Upper lobe of right lung (tissue), 1 donor: ENCODE measurements around the gene MAPK13. TPM values are rescaled to one million over a fixed set of nuclear protein-coding genes. Genes with fewer than 3 reads are reported as not detected.

ENCODE experiments used
- ATAC-seq: fragments of 200-7000 bp; cut with Tn5 transposase; one replicate; pipeline ENCODE4 v1.9.1; 2020; ENCODE audit warnings: mild to moderate bottlenecking, moderate library complexity
- DNase-seq: peaks from one replicate; pipeline ENCODE4 v3.0.0-alpha.2; 2020
- H3K27ac ChIP-seq: fragments of 200-600 bp; one replicate; pipeline ENCODE4 v1.8.0; 2022
- H3K27me3 ChIP-seq: fragments of 200-600 bp; one replicate; pipeline ENCODE4 v1.8.0; 2022; ENCODE audit warnings: mild to moderate bottlenecking
- H3K36me3 ChIP-seq: fragments of 200-600 bp; one replicate; pipeline ENCODE4 v1.8.0; 2022
- H3K4me1 ChIP-seq: fragments of 200-600 bp; one replicate; pipeline ENCODE4 v1.8.0; 2022
- H3K4me3 ChIP-seq: fragments of 200-600 bp; one replicate; pipeline ENCODE4 v1.8.0; 2022; ENCODE audit warnings: mild to moderate bottlenecking
- H3K9me3 ChIP-seq: fragments of 200-600 bp; one replicate; pipeline ENCODE4 v1.8.0; 2022
- CTCF ChIP-seq: fragments of 200-600 bp; IDR thresholded peaks from one replicate; pipeline ENCODE4 v1.8.0; 2022; ENCODE audit warnings: antibody characterized with exemption
- intact Hi-C: fragments of 100-400 bp; cut with DNase I; formaldehyde crosslinking; loops from one replicate; pipeline ENCODE4 v1.11.0; 2022
- total RNA-seq: library from RNA; stranded (reverse); fragmentation: NEBNext Ultra II Directional; extraction: Animal tissue kit (Norgen Biotek cat#: 25700); gene quantifications from one replicate; pipeline ENCODE4 v1.2.1, GENCODE V29; 2021
- donor health status: DM: no; HTN: yes; CAD: no; lungs with severe emphysema.

The MAPK13 gene
- total RNA-seq, 1 donor from 2014 or later = 71.4 TPM

- ATAC-seq (no peak), DNase-seq (no peak)
- Histone ChIP-seq H3K9me3 (no peaks in the 10 kb centered on the region), H3K27ac (no peak overlapping the region), H3K4me3 (no peak overlapping the region), H3K36me3 (no peaks in the 10 kb centered on the region), H3K27me3 (no peaks in the 10 kb centered on the region), H3K4me1 (peaks cover 31% of the 10 kb centered on the region)
- TF ChIP-seq CTCF = no peak
- intact Hi-C loops = no loop called here
Measured at GRCh38 chr6:36120018-36120417, 10.3 kb upstream of the MAPK13 start.

- ATAC-seq (peak; percentile 12), DNase-seq (no peak)
- no peak overlapping the region for H3K4me3 ChIP-seq
- H3K27me3 ChIP-seq = no peaks in the 10 kb centered on the region
- H3K27ac ChIP-seq = peak overlapping the region; percentile 55
- intact Hi-C loops = no loop called here
- no peak for TF ChIP-seq CTCF
- no peaks in the 10 kb centered on the region for H3K36me3 ChIP-seq
- H3K4me1 ChIP-seq = peaks cover 31% of the 10 kb centered on the region
- H3K9me3 ChIP-seq = no peaks in the 10 kb centered on the region
Measured at GRCh38 chr6:36120539-36120938, 9.8 kb upstream of the MAPK13 start.

- peaks cover 31% of the 10 kb centered on the region for H3K4me1 ChIP-seq
- TF ChIP-seq CTCF = no peak
- intact Hi-C loops = no loop called here
Measured at GRCh38 chr6:36120979-36121786, 9.1 kb upstream of the MAPK13 start.

GRCh38 chr6:36121787-36122494 lies 8.4 kb upstream of the MAPK13 start:
- intact Hi-C loops = no loop called here
- TF ChIP-seq CTCF = no peak
- no peaks in the 10 kb centered on the region for H3K36me3 ChIP-seq
- H3K9me3 ChIP-seq = no peaks in the 10 kb centered on the region
- ATAC-seq (no peak), DNase-seq (no peak)
- peaks cover 35% of the 10 kb centered on the region for H3K4me1 ChIP-seq
- no peak overlapping the region for H3K27ac ChIP-seq
- no peak overlapping the region for H3K4me3 ChIP-seq
- H3K27me3 ChIP-seq = no peaks in the 10 kb centered on the region

More at GRCh38 chr6:36120979-36121786, 9.1 kb upstream of the MAPK13 start:
- ATAC-seq = peak; percentile 61
- H3K27ac ChIP-seq = peak overlapping the region; percentile 55
- no peaks in the 10 kb centered on the region for H3K9me3 ChIP-seq
- peak; percentile 81 for DNase-seq
- H3K27me3 ChIP-seq = no peaks in the 10 kb centered on the region
- H3K4me3 ChIP-seq = no peak overlapping the region
- H3K36me3 ChIP-seq = no peaks in the 10 kb centered on the region

GRCh38 chr6:36122495-36123269 lies 7.6 kb upstream of the MAPK13 start:
- Histone ChIP-seq H3K27ac (no peak overlapping the region), H3K9me3 (no peaks in the 10 kb centered on the region), H3K4me1 (peaks cover 42% of the 10 kb centered on the region), H3K36me3 (no peaks in the 10 kb centered on the region), H3K4me3 (no peak overlapping the region), H3K27me3 (no peaks in the 10 kb centered on the region)
- DNase-seq (no peak), ATAC-seq (no peak)
- intact Hi-C loops = no loop called here
- no peak for TF ChIP-seq CTCF
